ENCODE measurements around the gene SLC20A1.

The SLC20A1 gene

GRCh38 chr2:112692495-112692911 lies 46.8 kb downstream of the SLC20A1 start:
- no peak overlapping the region for H3K4me3 ChIP-seq (ENCODE audit: low read depth, low read length)
- DNase-seq (ENCODE audit: low read depth) = peak; percentile 77
- TF ChIP-seq CTCF (IDR thresholded peaks at IDR 0.05; ENCODE audit: low read depth, low read length, missing control alignments) = no peak
- in situ Hi-C loops (cut with HindIII; ENCODE audit: low sequenced_read_pairs) = no loop called here

- TF ChIP-seq CTCF (IDR thresholded peaks at IDR 0.05; ENCODE audit: low read depth, low read length, missing control alignments) = no peak
- no peak for DNase-seq (ENCODE audit: low read depth)
- H3K4me3 ChIP-seq (ENCODE audit: low read depth, low read length) = no peak overlapping the region
- in situ Hi-C loops (cut with HindIII; ENCODE audit: low sequenced_read_pairs) = no loop called here
Measured at GRCh38 chr2:112692918-112693317, 47.2 kb downstream of the SLC20A1 start.

GRCh38 chr2:112693596-112693995 lies 47.9 kb downstream of the SLC20A1 start:
- no peak for DNase-seq (ENCODE audit: low read depth)
- in situ Hi-C loops (cut with HindIII; ENCODE audit: low sequenced_read_pairs) = no loop called here
- no peak for TF ChIP-seq CTCF (IDR thresholded peaks at IDR 0.05; ENCODE audit: low read depth, low read length, missing control alignments)
- no peak overlapping the region for H3K4me3 ChIP-seq (ENCODE audit: low read depth, low read length)

- H3K4me3 ChIP-seq (ENCODE audit: low read depth, low read length) = no peak overlapping the region
- in situ Hi-C loops (cut with HindIII; ENCODE audit: low sequenced_read_pairs) = no loop called here
Measured at GRCh38 chr2:112694182-112694581, 48.4 kb downstream of the SLC20A1 start.

GRCh38 chr2:112698834-112699515 lies 53.2 kb downstream of the SLC20A1 start:
- H3K4me3 ChIP-seq (ENCODE audit: low read depth, low read length) = no peak overlapping the region
- TF ChIP-seq CTCF (IDR thresholded peaks at IDR 0.05; ENCODE audit: low read depth, low read length, missing control alignments) = no peak
- in situ Hi-C loops (cut with HindIII; ENCODE audit: low sequenced_read_pairs) = no loop called here

More at GRCh38 chr2:112694182-112694581, 48.4 kb downstream of the SLC20A1 start:
- DNase-seq (ENCODE audit: low read depth) = no peak
- no peak for TF ChIP-seq CTCF (IDR thresholded peaks at IDR 0.05; ENCODE audit: low read depth, low read length, missing control alignments)

GRCh38 chr2:112699984-112700667 lies 54.4 kb downstream of the SLC20A1 start:
- no peak for TF ChIP-seq CTCF (IDR thresholded peaks at IDR 0.05; ENCODE audit: low read depth, low read length, missing control alignments)
- in situ Hi-C loops (cut with HindIII; ENCODE audit: low sequenced_read_pairs) = no loop called here
- no peak for DNase-seq (ENCODE audit: low read depth)
- H3K4me3 ChIP-seq (ENCODE audit: low read depth, low read length) = no peak overlapping the region

More at GRCh38 chr2:112698834-112699515, 53.2 kb downstream of the SLC20A1 start:
- no peak for DNase-seq (ENCODE audit: low read depth)
